ENCODE data around the gene SLC8A2. TPM values are rescaled to one million over a fixed set of nuclear protein-coding genes. Genes with fewer than 3 reads are reported as not detected.
"Not testable (repeated sequence)": the region's sequence is repeated elsewhere in the genome, so short reads cannot be mapped to it uniquely, and the experiment has no call there.

Gene SLC8A2
- total RNA-seq, 4 donors from 2014 or later: not detected

GRCh38 chr19:47487551-47488515, 16.1 kb upstream of the SLC8A2 start:
- Histone ChIP-seq H3K27ac (no peak overlapping the region), H3K27me3 (no peaks in the 10 kb centered on the region), H3K4me3 (no peak overlapping the region), H3K36me3 (peaks cover 0 to 47% of the 10 kb centered on the region in 2 donors), H3K9me3 (no peaks in the 10 kb centered on the region), H3K4me1 (peaks cover 0 to 5% of the 10 kb centered on the region in 2 donors)
- intact Hi-C loops (cut with DNase I; ENCODE audit: low total_unique reads) (loop anchor here (10.0 kb wide), 1 partner anchor 1583 kb away; the partner anchor contains the start of gene MYPOP), in situ Hi-C loops (cut with MboI; ENCODE audit: low sequenced_read_pairs in 4 of 4) (no loop called here)
- no peak for DNase-seq
- no peak for ATAC-seq
- TF ChIP-seq CTCF (IDR thresholded peaks at IDR 0.05 in 4 of 5, conservative IDR thresholded peaks at IDR 0.05 in 1 of 5) (no peak), POLR2A (IDR thresholded peaks at IDR 0.05) (no peak)

- H3K27ac ChIP-seq: no peak overlapping the region
- H3K9me3 ChIP-seq: no peaks in the 10 kb centered on the region
- intact Hi-C loops (cut with DNase I; ENCODE audit: low total_unique reads): loop anchor here (10.0 kb wide), 1 partner anchor 1582 kb away; the partner anchor contains the start of gene MYPOP
- peaks cover 0 to 38% of the 10 kb centered on the region in 2 donors for H3K36me3 ChIP-seq
- H3K27me3 ChIP-seq: no peaks in the 10 kb centered on the region
- DNase-seq: no peak
- H3K4me1 ChIP-seq: peaks cover 0 to 5% of the 10 kb centered on the region in 2 donors
- no peak overlapping the region for H3K4me3 ChIP-seq
- TF ChIP-seq POLR2A (IDR thresholded peaks at IDR 0.05) (no peak), CTCF (IDR thresholded peaks at IDR 0.05 in 4 of 5, conservative IDR thresholded peaks at IDR 0.05 in 1 of 5) (no peak)
- no peak for ATAC-seq
- in situ Hi-C loops (cut with MboI; ENCODE audit: low sequenced_read_pairs in 4 of 4): no loop called here
Observed at GRCh38 chr19:47486900-47487299, 15.2 kb upstream of the SLC8A2 start.

GRCh38 chr19:47486220-47486619, 14.5 kb upstream of the SLC8A2 start:
- H3K27me3 ChIP-seq; H3K4me1 ChIP-seq; in situ Hi-C loops (cut with MboI; ENCODE audit: low sequenced_read_pairs in 4 of 4); H3K9me3 ChIP-seq; DNase-seq; H3K4me3 ChIP-seq; ATAC-seq: not testable (repeated sequence)
- Histone ChIP-seq H3K36me3 (peaks cover 0 to 31% of the 10 kb centered on the region in 2 donors), H3K27ac (peak overlapping the region in 1 of 4 donors; percentile 95)
- intact Hi-C loops (cut with DNase I; ENCODE audit: low total_unique reads): loop anchor here (10.0 kb wide), 1 partner anchor 1581 kb away; the partner anchor contains the start of gene MYPOP

GRCh38 chr19:47485210-47485609, 13.5 kb upstream of the SLC8A2 start:
- peak overlapping the region in 1 of 4 donors; percentile 79 for H3K4me3 ChIP-seq
- intact Hi-C loops (cut with DNase I; ENCODE audit: low total_unique reads): loop anchor here (10.0 kb wide), 1 partner anchor 1580 kb away; the partner anchor contains the start of gene MYPOP
- peaks cover 0 to 24% of the 10 kb centered on the region in 2 donors for H3K36me3 ChIP-seq
- no peak for TF ChIP-seq CTCF (IDR thresholded peaks at IDR 0.05 in 4 of 5, conservative IDR thresholded peaks at IDR 0.05 in 1 of 5)
- no peaks in the 10 kb centered on the region for H3K27me3 ChIP-seq
- in situ Hi-C loops (cut with MboI; ENCODE audit: low sequenced_read_pairs in 4 of 4): no loop called here
- peak overlapping the region; percentile 89 to 95 (median 92) for H3K27ac ChIP-seq
- H3K9me3 ChIP-seq: no peaks in the 10 kb centered on the region
- DNase-seq (no peak), ATAC-seq (no peak)
- H3K4me1 ChIP-seq: peaks cover 0 to 5% of the 10 kb centered on the region in 2 donors

Data from gastrocnemius medialis (tissue), 4 donors.